HG02759 (cell line): ENCODE results near the gene INPP5D.

ENCODE experiments used
- ATAC-seq: cut with Tn5 transposase; IDR thresholded peaks from one replicate; pipeline ENCODE4 v1.9.1; 2021; ENCODE audit warnings: mild to moderate bottlenecking, moderate library complexity; ENCODE audit not compliant: unreplicated experiment

Gene INPP5D

DNA sequence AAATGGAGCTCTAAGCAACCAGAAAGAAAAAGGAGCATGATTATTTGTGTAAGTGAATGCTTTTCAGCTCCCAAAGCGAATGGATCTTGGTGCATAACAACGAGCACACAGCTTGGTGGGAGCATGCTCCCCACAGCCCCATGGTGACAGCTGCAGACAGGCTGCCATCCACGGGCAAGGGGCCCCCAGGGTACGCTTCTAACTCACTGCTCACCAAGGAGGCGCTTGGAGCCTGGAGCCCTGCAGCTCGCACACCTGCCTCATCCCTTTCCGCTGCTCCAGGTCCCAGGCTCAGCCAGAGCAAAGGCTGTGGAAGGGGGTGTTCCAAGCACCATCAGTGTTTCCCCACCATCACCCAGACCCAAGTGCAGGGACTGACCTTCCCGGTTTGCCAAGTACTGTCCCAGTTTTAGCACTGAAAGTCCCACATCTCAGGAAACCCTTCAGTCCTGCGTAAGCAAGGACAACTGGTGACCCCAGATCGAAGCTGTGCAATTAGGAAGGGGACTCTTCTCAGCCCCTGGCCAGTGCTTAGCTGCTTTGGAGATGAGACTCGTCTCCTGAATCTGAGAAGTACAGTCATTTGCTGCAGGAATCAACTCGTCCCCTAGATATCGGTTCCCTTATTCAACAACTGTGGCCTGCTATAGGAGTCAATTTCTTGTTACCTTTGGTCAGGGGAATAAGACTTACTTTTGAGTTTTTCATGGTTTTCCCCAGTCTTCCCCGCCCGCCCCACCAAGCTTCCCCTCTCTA lies 141.3 kb downstream of the INPP5D start:
- no peak for ATAC-seq

DNA sequence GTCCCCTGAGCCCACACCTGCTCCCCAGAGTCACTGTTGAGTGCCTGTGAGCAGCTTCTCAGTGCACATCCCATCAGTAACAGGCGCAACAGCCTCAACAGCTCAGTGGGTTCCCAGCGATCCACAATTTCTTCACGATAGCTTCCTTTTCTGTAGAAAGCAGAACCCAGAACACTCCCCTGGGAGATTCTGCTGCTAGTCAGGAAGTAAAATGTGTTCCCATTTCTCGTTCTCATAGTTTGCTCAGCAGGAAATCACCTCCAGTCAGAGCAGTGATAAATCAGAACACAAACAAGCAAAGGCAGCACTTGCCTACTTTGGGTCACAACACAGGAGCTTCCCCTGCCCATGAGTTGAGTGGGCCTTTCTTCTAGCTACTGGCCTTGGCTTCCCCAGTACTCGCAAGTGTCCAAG lies 142.4 kb downstream of the INPP5D start:
- ATAC-seq = no peak

DNA sequence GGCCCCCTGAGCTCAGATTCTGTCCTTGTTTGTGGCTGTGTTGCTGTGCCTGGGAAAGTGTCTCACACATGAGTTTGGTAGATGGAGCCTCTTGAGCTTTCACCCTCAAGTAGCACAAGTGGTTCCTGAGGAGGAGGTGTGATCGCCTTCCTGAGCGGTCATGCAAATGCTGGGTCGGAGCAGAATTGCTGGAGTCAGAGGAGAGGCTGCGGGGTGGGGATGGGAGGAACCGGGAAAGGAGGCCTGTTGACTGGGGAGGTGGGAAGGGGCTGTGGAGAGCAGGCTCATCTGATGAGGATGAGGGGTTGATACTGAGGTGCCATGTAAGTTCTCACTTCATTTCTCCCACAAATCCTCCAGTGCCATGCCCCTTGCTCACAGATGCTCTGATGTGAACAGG lies 142.9 kb downstream of the INPP5D start:
- no peak for ATAC-seq

DNA sequence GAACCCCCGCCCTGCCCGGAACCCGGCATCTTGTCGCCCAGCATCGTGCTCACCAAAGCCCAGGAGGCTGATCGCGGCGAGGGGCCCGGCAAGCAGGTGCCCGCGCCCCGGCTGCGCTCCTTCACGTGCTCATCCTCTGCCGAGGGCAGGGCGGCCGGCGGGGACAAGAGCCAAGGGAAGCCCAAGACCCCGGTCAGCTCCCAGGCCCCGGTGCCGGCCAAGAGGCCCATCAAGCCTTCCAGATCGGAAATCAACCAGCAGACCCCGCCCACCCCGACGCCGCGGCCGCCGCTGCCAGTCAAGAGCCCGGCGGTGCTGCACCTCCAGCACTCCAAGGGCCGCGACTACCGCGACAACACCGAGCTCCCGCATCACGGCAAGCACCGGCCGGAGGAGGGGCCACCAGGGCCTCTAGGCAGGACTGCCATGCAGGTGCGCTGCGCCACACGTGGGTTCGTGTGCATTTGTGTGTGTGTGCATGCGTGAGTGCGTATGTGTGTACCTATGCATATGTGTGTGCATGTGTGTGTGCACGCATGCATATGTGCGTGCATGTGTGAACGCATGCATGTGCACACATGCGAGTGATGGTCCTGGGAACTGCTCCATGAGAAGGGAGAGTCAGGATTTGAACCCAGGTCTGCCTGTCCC lies 144.3 kb downstream of the INPP5D start:
- ATAC-seq = no peak

DNA sequence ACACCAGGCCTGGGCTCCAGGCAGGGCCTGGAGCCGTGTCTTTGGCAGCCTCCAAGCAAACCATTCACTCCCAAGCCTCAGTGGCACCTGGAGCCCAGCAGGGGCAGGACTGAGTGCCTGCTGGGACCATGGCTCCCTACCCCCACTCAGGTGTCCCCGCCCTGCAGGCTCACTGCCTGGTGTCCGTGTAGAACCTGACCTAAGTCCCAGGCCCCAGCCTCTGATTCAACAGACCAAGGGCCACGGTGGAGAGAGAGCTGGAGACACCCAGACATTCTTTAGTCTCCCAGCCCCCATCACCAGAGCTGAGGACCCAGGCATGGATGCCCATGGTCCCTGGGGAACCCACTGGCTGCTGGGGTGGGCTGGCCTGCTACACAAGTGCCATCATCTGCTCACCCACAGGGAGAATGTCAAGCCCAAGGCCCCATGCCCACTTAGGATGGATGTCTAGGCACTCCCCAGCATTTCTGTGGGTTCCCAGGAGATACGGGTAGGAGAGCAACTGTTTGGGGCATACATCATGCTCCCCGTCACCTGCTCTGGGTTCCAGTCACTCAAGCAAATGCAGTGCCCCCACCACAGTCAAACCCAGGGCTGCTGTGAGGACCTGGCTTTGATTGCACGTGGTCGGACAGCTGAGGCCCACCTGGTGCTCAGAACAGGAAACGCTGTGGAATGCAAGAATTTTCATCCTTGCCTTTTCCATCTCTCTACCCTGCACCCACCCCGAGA lies 148.4 kb downstream of the INPP5D start:
- no peak for ATAC-seq

DNA sequence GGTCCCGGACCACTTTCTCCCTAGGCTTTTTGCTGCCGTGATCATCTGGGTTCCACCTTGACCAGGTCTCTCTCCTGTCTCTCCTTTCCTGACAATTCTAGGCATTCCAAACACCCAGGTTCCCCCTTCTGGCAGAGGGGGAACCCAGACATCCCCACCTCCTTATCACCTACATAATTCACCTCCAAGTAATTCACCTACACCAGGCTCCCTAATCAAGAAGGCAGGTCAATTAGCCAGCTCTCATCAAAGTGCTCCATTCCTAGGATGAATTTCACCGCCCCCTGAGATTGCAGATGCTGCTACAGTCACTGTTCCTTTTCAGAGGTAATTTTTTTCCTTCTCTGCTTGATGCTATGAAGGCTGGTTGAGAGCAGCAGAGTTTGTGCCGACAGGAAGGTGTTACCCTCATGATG lies 149.0 kb downstream of the INPP5D start:
- no peak for ATAC-seq

DNA sequence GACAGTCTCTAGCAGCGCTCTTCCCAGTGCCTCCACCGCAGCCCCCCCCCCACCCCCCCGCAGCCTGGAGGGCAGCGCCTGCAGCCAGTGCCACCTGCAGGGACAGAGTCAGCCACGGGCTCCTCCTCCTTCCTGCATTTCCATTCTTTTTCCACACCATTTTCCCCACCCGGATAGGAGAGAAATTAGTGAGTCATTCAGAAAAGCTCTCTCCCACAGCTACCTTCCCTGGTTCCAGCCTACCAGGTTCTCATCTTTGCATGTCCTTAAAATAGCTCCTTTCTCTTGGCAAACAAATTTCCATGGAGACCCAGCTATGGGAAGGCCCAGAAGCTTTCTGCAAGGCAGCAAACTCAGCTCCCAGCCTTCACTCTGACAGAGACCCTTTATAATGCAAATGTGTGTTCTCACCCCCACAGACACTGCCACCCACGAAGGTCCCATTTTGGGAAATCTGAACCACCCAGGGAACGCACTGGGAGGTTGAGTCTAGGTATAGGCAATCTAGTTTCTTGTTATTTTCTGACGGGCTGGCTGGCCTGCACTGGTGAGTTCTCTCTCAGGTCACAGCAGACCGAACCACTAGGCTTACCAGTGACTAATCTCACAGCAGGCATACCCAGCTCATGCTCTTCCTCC lies 149.5 kb downstream of the INPP5D start:
- ATAC-seq = no peak

DNA sequence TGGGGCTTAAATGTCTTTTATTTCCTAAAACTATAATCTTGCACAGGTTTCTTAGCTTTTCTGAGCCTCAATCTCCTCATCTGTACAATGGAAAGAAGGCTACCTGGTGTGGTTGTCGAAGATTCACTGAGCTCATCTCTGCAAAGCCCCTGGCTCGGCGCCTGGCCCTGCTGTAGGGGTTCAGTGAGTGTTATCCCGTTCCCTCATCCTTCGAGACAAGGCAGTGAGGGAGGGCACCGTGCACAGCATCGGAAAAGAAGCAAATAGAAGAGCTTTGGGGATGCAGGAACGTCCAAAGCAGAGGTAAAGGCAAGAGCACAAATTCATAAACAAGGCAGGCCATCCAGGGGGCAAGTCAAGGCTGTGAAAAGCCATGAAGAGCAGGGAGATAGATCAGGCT lies 150.1 kb downstream of the INPP5D start:
- no peak for ATAC-seq

DNA sequence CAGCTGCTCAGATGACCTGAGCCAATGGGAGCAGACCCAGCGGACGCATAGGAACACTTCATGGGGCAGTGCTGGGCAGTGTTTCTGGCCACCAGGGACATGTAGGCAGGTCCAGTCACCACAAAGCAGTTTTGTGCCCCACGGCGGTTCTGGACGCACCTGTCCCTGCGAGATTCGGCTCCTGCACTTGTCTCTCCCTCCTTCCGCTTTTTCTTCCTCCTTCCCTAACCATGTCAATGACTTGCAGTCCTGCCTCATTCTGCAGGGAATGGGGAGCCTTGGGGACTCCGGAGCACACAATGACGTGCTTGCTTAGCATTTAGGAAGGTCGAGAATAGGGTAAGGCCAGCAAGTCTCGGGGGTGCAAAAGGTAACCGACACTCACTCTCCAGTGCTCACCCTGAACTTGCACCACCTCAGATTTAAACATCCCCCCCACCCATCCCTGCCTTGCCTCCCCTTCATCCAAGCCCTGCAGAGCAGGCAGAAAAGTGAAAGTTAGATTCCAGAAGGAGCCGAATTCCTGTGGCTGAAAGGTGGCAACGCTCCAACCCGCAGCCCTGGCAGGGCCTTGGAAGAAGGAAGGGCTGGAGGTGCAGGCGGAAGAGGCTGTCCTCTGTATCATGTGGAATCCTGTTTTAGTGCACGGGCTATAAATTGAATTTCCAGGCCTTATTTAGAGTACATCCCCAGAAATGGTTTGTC lies 150.9 kb downstream of the INPP5D start:
- no peak for ATAC-seq

DNA sequence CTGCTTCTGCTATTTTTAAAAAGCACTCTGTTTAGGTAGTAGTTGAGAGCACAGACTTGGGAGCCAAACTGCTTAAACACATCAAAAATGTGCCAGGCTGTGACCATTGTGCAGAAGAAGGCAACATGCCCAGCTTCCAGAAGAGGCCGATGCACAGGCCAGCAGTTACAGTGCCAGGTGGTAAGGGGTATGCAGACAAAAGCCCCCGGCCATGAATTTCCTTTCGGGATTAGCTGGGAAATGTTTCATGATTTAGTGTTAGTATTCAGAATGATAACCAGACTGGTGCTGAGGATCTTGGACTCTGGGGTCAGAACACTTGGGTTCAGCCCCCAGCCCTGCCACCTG lies 151.4 kb downstream of the INPP5D start:
- no peak for ATAC-seq

DNA sequence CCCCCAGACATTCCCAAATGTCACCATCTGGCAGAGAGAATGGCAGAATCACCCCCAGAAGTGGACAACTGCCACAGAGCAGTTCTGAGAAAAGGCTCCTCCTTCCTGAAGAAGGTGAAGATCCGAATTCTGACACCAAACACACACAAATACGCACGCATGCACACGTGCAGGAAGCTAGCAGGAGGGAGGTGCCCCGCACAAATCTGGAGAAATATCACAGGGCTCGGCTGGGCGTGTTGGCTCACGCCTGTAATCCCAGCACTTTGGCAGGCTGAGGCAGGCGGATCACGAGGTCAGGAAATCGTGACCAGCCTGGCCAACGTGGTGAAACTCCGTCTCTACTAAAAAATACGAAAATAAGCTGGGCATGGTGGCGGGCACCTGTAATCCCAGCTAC lies 152.9 kb downstream of the INPP5D start:
- ATAC-seq = no peak

DNA sequence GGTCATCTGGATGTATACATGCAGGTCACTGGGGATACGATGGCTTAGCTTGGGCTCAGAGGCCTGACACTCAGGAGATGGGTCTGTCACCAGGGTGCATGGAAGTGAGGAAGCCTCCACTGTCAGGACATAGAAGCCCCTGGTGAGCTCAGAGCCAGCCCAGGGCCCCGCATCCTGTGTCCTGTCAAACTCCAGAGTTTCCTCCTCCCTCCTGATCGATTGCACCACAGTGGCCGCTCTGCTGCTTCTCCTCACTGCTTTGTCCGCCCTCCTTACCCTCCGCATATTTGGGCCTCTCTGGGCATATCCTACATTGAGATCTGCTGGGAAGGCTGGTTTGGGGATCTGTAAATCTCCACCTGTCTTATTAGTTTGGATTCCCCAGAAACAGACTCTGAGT lies 153.8 kb downstream of the INPP5D start:
- ATAC-seq = no peak

DNA sequence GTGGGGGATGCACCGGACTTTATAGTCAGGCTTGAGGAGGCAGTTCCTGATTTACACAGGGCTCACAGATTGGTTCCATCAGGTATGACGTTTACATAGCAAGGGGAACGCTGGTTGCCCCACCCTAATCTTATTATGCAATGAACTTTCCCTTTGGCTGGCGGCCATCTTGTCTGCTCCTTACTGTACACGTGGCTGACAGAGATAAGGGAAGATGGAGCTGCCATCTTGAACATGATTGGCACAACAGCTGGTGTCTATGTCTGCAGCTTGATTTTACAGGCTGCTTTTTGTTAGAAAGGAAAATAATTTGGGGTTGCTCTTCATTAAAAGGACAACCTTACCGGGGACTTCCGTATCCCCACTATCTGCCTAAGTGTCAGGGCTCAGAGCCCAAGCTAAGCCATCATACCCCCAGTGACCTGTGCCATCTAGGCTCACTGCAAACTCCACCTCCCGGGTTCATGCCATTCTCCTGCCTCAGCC lies 157.8 kb downstream of the INPP5D start:
- no peak for ATAC-seq

DNA sequence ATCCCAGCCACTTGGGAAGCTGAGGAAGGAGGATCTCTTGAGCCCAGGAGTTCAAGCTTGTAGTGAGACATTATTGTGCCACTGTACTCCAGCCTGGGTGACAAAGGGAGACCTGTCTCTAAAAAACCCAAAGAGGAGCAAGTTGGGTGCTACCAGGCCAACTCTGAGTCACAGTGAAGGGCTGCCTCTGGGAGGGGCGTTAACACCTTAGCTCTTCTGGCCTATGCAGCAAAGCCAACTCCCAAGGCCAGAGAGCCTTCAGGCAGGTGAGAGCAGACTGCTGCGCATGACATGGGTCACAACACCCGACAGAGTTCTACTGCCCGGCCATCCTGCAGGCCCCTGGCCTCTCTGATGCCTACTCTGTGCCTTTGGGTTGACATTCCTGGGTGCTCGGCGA lies 158.7 kb downstream of the INPP5D start:
- ATAC-seq = no peak

DNA sequence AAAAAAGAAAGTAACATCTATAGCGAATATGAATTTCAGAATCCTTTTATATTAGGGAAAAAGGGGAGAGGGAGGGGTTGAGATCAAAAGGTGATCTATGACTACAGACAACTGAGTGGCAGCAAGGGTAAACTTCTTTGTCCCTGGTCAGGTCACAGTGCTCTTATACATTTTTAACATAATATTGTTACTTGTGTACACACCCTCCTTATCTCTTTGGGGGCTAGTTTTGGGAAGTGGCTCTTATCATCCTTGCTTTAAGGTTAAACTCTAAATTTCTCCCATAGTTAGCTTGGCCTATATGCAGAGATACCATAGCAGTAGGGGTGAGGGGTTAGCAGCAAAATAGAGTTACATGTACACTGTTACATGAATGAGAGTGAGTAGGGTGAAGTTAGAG lies 159.7 kb downstream of the INPP5D start:
- no peak for ATAC-seq

DNA sequence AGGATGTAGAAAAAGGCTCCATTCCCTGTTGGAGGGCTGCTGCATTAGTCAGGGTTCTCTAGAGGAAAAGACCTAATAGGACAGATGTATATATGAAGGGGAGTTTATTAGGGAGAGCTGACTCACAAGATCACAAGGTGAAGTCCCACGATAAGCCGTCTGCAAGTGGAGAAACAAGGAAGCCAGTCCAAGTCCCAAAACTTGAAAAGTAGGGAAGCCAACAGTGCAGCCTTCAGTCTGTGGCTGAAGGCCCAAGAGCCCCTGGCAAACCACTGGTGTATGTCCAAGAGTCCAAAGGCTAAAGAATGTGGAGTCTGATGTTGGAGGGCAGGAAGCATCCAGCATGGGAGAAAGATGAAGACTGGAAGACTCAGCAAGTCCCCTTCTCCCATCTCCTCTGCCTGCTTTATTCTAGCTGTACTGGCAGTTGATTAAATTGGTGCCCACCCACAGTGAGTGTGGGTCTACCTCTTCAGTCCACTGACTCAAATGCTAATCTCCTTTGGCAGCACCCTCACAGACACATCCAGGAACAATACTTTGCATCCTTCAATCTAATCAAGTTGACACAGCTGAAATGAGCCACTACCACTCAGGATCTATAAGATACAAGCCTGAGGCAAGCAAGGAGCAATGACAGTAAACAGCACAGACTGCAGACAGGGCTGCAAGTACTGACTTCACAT lies 161.4 kb downstream of the INPP5D start:
- ATAC-seq = no peak

DNA sequence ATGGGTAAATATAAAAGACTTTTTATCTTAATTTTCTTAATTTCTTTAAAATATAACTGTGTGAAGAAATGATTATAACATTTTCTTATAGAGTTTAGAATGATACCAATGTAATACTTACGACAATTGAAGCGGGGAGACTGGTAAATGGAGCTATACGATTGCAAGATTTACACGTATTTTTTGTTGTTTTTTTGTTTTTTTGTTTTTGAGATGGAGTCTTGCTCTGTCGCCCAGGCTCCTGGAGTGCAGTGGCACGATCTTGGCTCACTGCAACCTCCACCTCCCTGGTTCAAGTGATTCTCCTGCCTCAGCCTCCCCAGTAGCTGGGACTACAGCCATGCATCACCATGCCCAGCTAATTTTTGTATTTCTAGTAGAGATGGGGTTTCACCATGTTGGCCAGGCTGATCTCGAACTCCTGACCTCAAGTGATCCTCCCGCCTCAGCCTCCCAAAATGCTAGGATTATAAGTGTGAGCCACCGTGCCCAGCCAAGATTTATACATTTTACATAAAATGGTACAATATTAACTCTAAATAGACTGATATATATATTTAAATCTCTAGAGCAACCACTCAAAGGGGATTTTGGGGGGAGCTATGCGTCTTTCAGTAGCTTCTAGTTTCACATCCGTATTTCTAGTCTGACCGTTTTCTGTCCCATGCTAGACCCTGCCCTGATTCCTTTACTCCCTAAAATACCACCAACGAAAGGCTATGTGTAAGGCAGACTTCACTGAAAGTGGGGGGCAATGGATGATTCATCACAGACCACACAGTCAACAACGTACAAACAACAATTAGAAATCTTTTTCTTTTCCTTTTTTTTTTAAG lies 163.1 kb downstream of the INPP5D start:
- ATAC-seq = peak; percentile 76

DNA sequence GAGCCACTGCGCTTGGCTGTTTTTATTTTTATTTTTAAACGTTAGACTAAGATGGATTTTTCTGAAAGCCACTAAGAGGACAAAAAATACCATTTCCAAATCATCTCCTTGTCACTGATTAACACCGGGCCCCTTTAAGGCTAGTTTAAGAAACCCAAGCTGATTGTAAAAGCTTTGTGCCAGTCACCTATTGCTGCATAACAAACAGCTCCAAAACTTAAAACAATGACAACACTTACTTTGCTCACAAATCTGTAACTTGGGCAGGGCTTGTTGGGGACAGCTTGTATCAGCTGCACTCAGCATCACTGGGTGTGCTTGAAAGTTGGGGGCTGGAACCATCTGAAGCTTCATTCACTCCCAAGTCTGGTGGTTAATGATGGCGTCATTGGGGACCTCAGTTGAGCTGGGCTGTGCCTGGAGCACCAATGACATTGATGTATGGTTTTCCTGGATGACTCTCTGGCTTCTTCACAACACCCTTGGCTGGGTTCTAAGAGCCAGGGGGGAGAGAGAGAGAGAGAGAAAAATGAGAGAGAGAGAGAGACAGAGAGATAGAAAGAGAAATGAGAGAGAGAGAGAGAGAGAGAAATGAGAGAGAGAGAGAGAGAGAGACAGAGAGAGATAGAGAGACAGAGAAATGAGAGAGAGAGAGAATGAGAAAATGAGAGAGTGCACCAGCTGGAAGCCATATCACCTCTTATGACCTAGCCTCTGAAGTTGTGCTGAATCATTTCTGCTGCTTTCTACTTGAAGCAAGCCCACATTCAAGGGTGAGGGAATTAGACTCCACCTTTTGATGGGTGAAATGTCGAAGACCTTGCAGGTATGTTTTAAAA lies 165.3 kb downstream of the INPP5D start:
- ATAC-seq = no peak
